Smooth muscle cell (in vitro differentiated cells): Measurements from ENCODE around the gene FSIP2. TPM values are rescaled to one million over a fixed set of nuclear protein-coding genes. Genes with fewer than 3 reads are reported as not detected.

Experiments used
- DNase-seq: peaks from one replicate; lab custom pipeline; 2025; ENCODE audit not compliant: unreplicated experiment; lab: John Stamatoyannopoulos, UW
- H2AFZ ChIP-seq: fragments of 200-600 bp; sonication (generic); 2 replicates; pipeline ENCODE4 v1.6.0; 2016; ENCODE audit warnings: antibody characterized with exemption, low read depth, mild to moderate bottlenecking
- H3F3A ChIP-seq: fragments of 200-600 bp; sonication (generic); 2 replicates; pipeline ENCODE4 v1.6.0; 2017; ENCODE audit warnings: antibody characterized with exemption, low read depth
- H3K27ac ChIP-seq: fragments of 200-600 bp; sonication (generic); 2 replicates; pipeline ENCODE4 v1.5.1; 2016; ENCODE audit warnings: low read depth, mild to moderate bottlenecking
- H3K27me3 ChIP-seq: fragments of 200-600 bp; sonication (generic); 2 replicates; pipeline ENCODE4 v1.6.1; 2016; ENCODE audit warnings: low read depth, mild to moderate bottlenecking
- H3K36me3 ChIP-seq: fragments of 200-600 bp; sonication (generic); 2 replicates; pipeline ENCODE4 v1.5.1; 2016; ENCODE audit warnings: low read depth
- H3K4me1 ChIP-seq: fragments of 200-600 bp; sonication (generic); 2 replicates; pipeline ENCODE4 v1.5.1; 2016; ENCODE audit warnings: low read depth
- H3K4me2 ChIP-seq: fragments of 200-600 bp; sonication (generic); 2 replicates; pipeline ENCODE4 v1.6.0; 2016; ENCODE audit warnings: mild to moderate bottlenecking
- H3K4me3 ChIP-seq: fragments of 200-600 bp; sonication (generic); 2 replicates; pipeline ENCODE4 v1.5.1; 2016; ENCODE audit warnings: mild to moderate bottlenecking
- H3K79me2 ChIP-seq: fragments of 200-600 bp; sonication (generic); 2 replicates; pipeline ENCODE4 v1.6.0; 2016; ENCODE audit warnings: low read depth, mild to moderate bottlenecking
- H3K9ac ChIP-seq: fragments of 200-600 bp; sonication (generic); 2 replicates; pipeline ENCODE4 v1.6.0; 2016; ENCODE audit warnings: low read depth
- H3K9me3 ChIP-seq: fragments of 200-600 bp; sonication (generic); replicated peaks from 2 replicates; pipeline ENCODE4 v1.5.1; 2016; ENCODE audit warnings: low read depth
- H4K20me1 ChIP-seq: fragments of 200-600 bp; sonication (generic); 2 replicates; pipeline ENCODE4 v1.6.0; 2016; ENCODE audit warnings: low read depth
- CTCF ChIP-seq: fragments of 200-600 bp; sonication (generic); IDR thresholded peaks from 2 replicates; pipeline ENCODE4 v1.5.1; 2017; ENCODE audit warnings: borderline replicate concordance, mild to moderate bottlenecking, antibody characterized with exemption; ENCODE audit not compliant: insufficient read depth, poor library complexity, severe bottlenecking
- WGBS: methylation state at CpG from one replicate; pipeline ENCODE4 v1.1.7; 2016; ENCODE audit warnings: low lambda C conversion rate; 5-methylcytosine and 5-hydroxymethylcytosine counted together
- polyA plus RNA-seq: library from polyadenylated mRNA; unstranded; fragments of >200 nt; fragmentation: Nextera tagmentation; extraction: Ambion mirVana; gene quantifications from 2 replicates; pipeline ENCODE4 v1.2.1, GENCODE V29; 2016
- total RNA-seq: library from RNA; depleted of rRNA; stranded (reverse); fragments of >200 nt; gene quantifications from 2 replicates; pipeline ENCODE4 v1.2.3, GENCODE V29; 2014

Gene FSIP2
- total and polyA plus RNA-seq, 2 experiments from 2014 or later = 1.9 to 6.0 TPM

- 92% methylated on average over 8 of the region's 8 CpGs for WGBS
- Histone ChIP-seq H3K27me3 (no peaks in the 10 kb centered on the region), H3K79me2 (no peaks in the 10 kb centered on the region), H4K20me1 (no peaks in the 10 kb centered on the region), H3K4me3 (no peak overlapping the region), H3K4me1 (no peaks in the 10 kb centered on the region), H2AFZ (no peak overlapping the region), H3K27ac (no peak overlapping the region), H3K9me3 (no peaks in the 10 kb centered on the region), H3K36me3 (no peaks in the 10 kb centered on the region), H3K4me2 (no peak overlapping the region), H3F3A (no peaks in the 10 kb centered on the region), H3K9ac (no peak overlapping the region)
- no peak for TF ChIP-seq CTCF
- DNase-seq = no peak
These were observed 97.4 kb downstream of the FSIP2 start for GRCh38 chr2:185835974-185836373.

- 92% methylated on average over 4 of the region's 4 CpGs for WGBS
- Histone ChIP-seq H2AFZ (no peak overlapping the region), H3K9me3 (no peaks in the 10 kb centered on the region), H3K4me1 (no peaks in the 10 kb centered on the region), H4K20me1 (no peaks in the 10 kb centered on the region), H3K27me3 (no peaks in the 10 kb centered on the region), H3K9ac (no peak overlapping the region), H3K4me3 (no peak overlapping the region), H3F3A (no peaks in the 10 kb centered on the region), H3K27ac (no peak overlapping the region), H3K36me3 (no peaks in the 10 kb centered on the region), H3K79me2 (no peaks in the 10 kb centered on the region), H3K4me2 (no peak overlapping the region)
- DNase-seq = no peak
- TF ChIP-seq CTCF = no peak
These were observed 116.3 kb downstream of the FSIP2 start for GRCh38 chr2:185854885-185855284.

GRCh38 chr2:185857691-185858090 is 119.1 kb downstream of the FSIP2 start:
- no peak overlapping the region for H3K4me3 ChIP-seq
- H3K9me3 ChIP-seq = no peaks in the 10 kb centered on the region
- no peak overlapping the region for H2AFZ ChIP-seq
- H3K9ac ChIP-seq = no peak overlapping the region
- no peaks in the 10 kb centered on the region for H3F3A ChIP-seq
- H3K79me2 ChIP-seq = no peaks in the 10 kb centered on the region
- H4K20me1 ChIP-seq = no peaks in the 10 kb centered on the region
- no peak overlapping the region for H3K4me2 ChIP-seq
- no peak overlapping the region for H3K27ac ChIP-seq
- no peaks in the 10 kb centered on the region for H3K27me3 ChIP-seq
- no peaks in the 10 kb centered on the region for H3K36me3 ChIP-seq
- TF ChIP-seq CTCF = no peak
- H3K4me1 ChIP-seq = no peaks in the 10 kb centered on the region
- no peak for DNase-seq

GRCh38 chr2:185859506-185859905 is 120.9 kb downstream of the FSIP2 start:
- no peaks in the 10 kb centered on the region for H3F3A ChIP-seq
- no peaks in the 10 kb centered on the region for H3K36me3 ChIP-seq
- H3K27ac ChIP-seq = no peak overlapping the region
- no peaks in the 10 kb centered on the region for H3K4me1 ChIP-seq
- no peaks in the 10 kb centered on the region for H4K20me1 ChIP-seq
- H2AFZ ChIP-seq = no peak overlapping the region
- no peak for TF ChIP-seq CTCF
- no peaks in the 10 kb centered on the region for H3K79me2 ChIP-seq
- H3K4me3 ChIP-seq = no peak overlapping the region
- H3K9me3 ChIP-seq = no peaks in the 10 kb centered on the region
- no peak for DNase-seq
- H3K4me2 ChIP-seq = no peak overlapping the region
- H3K9ac ChIP-seq = no peak overlapping the region
- H3K27me3 ChIP-seq = no peaks in the 10 kb centered on the region
